ENCODE results near the gene MRPL53. TPM values are rescaled to one million over a fixed set of nuclear protein-coding genes. Genes with fewer than 3 reads are reported as not detected.

Gene MRPL53
- total and polyA plus RNA-seq, 2 of the 13 experiments (the other 11 are each of a cell fraction or from before 2014, with no cell fraction given) = 34.3 to 51.9 TPM

- TF ChIP-seq BATF2 (CRISPR knock-in tag; IDR thresholded peaks at IDR 0.05) = no peak
- no peak for TF ChIP-seq PHF20 (CRISPR knock-in tag; IDR thresholded peaks at IDR 0.05)
- no peak for TF ChIP-seq ZBTB34 (CRISPR knock-in tag; IDR thresholded peaks at IDR 0.05)
- no peak for TF ChIP-seq ZNF558 (CRISPR knock-in tag; IDR thresholded peaks at IDR 0.05; ENCODE audit: borderline replicate concordance)
- TF ChIP-seq ZNF501 (CRISPR knock-in tag; IDR thresholded peaks at IDR 0.05) = no peak
- TF ChIP-seq JUN (CRISPR knock-in tag; IDR thresholded peaks at IDR 0.05) = no peak
- no peak for TF ChIP-seq ZSCAN20 (CRISPR knock-in tag; IDR thresholded peaks at IDR 0.05; ENCODE audit: borderline replicate concordance)
- no peak for TF ChIP-seq ZNF333 (CRISPR knock-in tag; IDR thresholded peaks at IDR 0.05; ENCODE audit: borderline replicate concordance)
- no peak for TF ChIP-seq ZNF124 (CRISPR knock-in tag; IDR thresholded peaks at IDR 0.05)
- TF ChIP-seq JUND (CRISPR knock-in tag; IDR thresholded peaks at IDR 0.05) = no peak
- TF ChIP-seq TARDBP (CRISPR knock-in tag; IDR thresholded peaks at IDR 0.05) = no peak
- TF ChIP-seq ZNF709 (CRISPR knock-in tag; IDR thresholded peaks at IDR 0.05) = no peak
- peak; percentile 30 for TF ChIP-seq YY1 (IDR thresholded peaks at IDR 0.05; ENCODE audit: insufficient read depth, insufficient replicate concordance, low read depth, low read length)
- TF ChIP-seq ZSCAN31 (CRISPR knock-in tag; IDR thresholded peaks at IDR 0.05; ENCODE audit: low read depth) = no peak
- no peak for TF ChIP-seq ZNF580 (CRISPR knock-in tag; IDR thresholded peaks at IDR 0.05; ENCODE audit: borderline replicate concordance, low read depth)
- no peak for TF ChIP-seq ZMAT3 (CRISPR knock-in tag; conservative IDR thresholded peaks at IDR 0.05)
- 0 out of 2 replicates have a peak, but pooled peaks have one; percentile 9 for TF ChIP-seq ZFY (CRISPR knock-in tag; IDR thresholded peaks at IDR 0.05)
- TF ChIP-seq ZNF33B (CRISPR knock-in tag; IDR thresholded peaks at IDR 0.05) = no peak
- TF ChIP-seq ZNF10 (CRISPR knock-in tag; IDR thresholded peaks at IDR 0.05; ENCODE audit: borderline replicate concordance, low read depth) = no peak
- no peak for TF ChIP-seq ARNT2 (CRISPR knock-in tag; IDR thresholded peaks at IDR 0.05; ENCODE audit: low read depth)
- no peak for TF ChIP-seq MIXL1 (CRISPR knock-in tag; IDR thresholded peaks at IDR 0.05)
- no peak for TF ChIP-seq ARID3A (IDR thresholded peaks at IDR 0.05; ENCODE audit: low read depth, low read length)
- TF ChIP-seq ZZZ3 (CRISPR knock-in tag; IDR thresholded peaks at IDR 0.05; ENCODE audit: borderline replicate concordance) = no peak
- no peak for TF ChIP-seq ZNF33A (CRISPR knock-in tag; IDR thresholded peaks at IDR 0.05; ENCODE audit: borderline replicate concordance)
- no peak for TF ChIP-seq IKZF1 (IDR thresholded peaks at IDR 0.05)
- TF ChIP-seq KDM4B (CRISPR knock-in tag; IDR thresholded peaks at IDR 0.05) = no peak
- no peak; the same call in 1 of the 2 replicates for TF ChIP-seq SSRP1 (CRISPR knock-in tag; IDR thresholded peaks at IDR 0.05)
- no peak for TF ChIP-seq ZNF317 (CRISPR knock-in tag; IDR thresholded peaks at IDR 0.05)
- no peak for TF ChIP-seq MAX (IDR thresholded peaks at IDR 0.05)
Measured at GRCh38 chr2:74461187-74462053, 11.1 kb downstream of the MRPL53 start (continued).

Measured in HepG2 (cell line).